NAMALWA (cell line): Measurements from ENCODE around the gene TET1.
"Not testable (repeated sequence)": the region's sequence is repeated elsewhere in the genome, so short reads cannot be mapped to it uniquely, and the experiment has no call there.

Experiments used
- DNase-seq: peaks from one replicate; pipeline ENCODE4 v3.0.0-alpha.2; 2015; ENCODE audit warnings: low spot score

The TET1 gene

DNA sequence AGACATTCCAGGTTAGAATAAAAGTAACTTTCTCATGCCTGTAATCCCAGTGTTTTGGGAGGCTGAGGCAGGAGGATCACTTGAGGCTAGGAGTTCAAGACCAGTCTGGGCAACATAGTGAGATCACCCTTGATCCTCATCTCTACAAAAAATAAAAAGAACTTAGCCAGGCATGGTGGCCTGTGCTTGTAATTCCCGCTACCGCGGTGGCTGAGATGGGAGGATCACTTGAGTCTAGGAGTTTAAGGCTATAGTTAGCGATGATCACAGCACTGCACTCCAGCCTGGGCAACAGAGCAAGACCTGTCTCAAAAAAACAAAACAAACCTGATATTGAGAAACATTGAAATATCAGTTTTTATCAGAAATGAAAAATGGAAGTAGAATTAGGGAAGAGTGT is 4.6 kb downstream of the TET1 start:
- no peak for DNase-seq

DNA sequence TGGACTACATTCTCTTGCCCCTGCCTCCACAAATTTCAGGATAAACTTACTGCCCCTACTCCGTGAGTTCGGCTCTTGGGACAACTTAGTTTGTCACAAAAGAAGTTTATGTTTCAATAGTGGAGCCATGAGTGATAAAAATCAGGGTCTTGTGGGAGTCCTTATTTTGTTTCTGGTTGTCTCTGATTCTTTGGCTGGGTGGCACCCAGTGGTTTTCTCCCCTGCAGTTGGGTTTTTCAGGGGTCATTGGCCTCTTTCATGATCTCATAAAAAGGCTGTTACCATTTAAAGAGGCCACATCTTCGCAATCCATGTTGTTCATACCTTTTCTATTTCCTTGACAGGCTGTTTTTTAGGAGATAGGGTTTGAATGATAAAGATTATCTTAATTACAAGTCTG is 5.5 kb downstream of the TET1 start:
- no peak for DNase-seq

DNA sequence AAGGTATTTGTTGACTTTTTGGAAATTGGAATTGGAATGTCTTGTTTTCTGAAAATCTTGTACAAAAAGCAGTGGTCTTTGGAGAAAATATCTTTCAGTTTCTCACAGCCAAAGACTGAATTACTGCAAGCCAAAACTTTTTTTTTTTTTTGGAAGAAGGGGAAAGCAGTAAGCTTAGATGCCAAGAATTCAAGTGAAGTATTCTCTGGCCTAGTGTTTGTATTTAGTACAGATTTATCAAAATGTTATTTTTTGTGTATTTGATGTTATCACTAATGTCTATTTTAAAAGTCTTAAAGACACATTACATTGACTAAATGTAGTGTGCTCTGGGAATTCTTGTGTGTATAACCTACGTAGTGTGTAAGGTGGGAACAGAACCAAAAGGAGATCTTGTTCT is 6.2 kb downstream of the TET1 start:
- DNase-seq, result no peak

- DNase-seq, result no peak
These were observed 6.8 kb downstream of the TET1 start for GRCh38 chr10:68566955-68567354.

DNA sequence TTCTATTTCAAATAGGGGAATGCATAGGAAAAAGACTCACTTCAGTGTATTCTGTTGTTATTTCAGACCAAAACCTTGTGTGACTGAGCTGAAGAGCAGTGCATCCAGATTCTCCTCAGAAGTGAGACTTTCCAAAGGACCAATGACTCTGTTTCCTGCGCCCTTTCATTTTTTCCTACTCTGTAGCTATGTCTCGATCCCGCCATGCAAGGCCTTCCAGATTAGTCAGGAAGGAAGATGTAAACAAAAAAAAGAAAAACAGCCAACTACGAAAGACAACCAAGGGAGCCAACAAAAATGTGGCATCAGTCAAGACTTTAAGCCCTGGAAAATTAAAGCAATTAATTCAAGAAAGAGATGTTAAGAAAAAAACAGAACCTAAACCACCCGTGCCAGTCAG is 12.0 kb downstream of the TET1 start:
- DNase-seq, result no peak

- DNase-seq, result no peak
These were observed 13.9 kb downstream of the TET1 start for GRCh38 chr10:68574051-68574450.

GRCh38 chr10:68576118-68576517 is 16.0 kb downstream of the TET1 start:
- DNase-seq, result peak; percentile 46

- no peak for DNase-seq
These were observed 18.8 kb downstream of the TET1 start for GRCh38 chr10:68578974-68579373.

DNA sequence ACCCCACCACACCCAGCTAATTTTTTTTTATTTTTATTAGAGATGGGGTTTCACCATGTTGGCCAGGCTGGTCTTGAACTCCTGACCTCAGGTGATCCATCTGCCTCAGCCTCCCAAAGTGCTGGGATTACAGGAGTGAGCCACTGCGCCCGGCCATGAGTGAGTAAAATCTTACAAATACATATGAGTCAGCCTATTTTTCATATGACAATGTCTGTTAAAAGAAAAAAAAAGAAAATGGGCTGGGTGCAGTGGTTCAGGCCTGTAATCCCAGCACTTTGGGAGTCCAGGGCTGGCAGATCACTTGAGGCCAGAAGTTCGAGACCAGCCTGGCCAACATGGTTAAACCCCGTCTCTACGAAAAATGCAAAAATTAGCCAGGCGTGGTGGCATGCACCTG is 24.1 kb downstream of the TET1 start:
- DNase-seq, result not testable (repeated sequence)

DNA sequence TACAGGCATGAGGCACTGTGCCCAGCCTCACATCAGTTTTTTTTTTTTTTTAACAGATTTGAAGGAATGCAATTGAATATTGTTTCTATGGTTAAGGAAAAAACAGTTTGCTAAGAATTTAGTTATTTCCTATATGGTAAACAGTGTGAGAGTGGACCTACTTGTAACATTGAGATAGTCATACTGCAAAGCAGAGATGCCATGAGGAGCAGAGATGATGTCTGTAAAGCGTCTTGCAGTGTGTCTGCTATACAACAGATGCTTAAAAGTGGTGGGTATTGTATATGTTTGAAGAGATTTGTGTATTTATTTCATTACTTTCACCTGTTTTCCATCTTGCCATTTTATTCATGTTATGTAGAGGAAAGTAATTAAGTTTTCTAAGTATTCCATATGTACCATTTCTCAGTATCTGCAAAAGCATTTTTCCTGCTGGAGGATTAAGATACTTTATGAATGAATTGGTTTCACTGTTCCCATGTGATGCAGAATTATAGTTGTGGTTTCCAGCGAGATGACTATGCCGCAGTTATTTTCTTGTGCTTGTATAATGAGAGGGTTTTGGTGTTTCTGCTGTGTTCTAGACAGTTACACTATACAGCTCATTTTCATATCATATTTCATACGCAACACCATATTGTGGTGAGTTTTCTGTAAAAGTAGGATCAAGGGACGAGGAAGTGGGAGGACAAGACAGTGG is 26.6 kb downstream of the TET1 start:
- DNase-seq, result no peak

DNA sequence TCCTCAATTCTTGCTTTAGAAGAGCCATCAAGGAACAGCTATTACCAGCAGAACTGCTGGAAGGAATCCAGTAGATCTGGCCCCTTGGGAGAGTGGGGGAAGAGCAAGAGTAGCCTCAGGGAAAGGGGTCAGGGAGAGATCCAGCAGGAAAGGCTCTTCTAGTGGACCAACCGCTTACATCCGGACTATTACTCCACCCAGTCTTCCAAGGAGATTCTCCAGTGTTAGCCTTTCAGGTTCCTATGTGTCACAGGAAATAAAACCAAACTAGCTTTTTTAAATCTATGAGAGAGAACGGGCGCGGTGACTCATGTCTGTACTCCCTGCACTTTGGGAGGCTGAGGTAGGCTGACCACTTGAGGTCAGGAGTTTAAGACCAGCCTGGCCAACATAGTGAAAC is 34.3 kb downstream of the TET1 start:
- DNase-seq, result no peak

GRCh38 chr10:68595513-68595912 is 35.4 kb downstream of the TET1 start:
- DNase-seq, result no peak

- no peak for DNase-seq
These were observed 37.3 kb downstream of the TET1 start for GRCh38 chr10:68597407-68597806.

- DNase-seq, result no peak
These were observed 39.0 kb downstream of the TET1 start for GRCh38 chr10:68598978-68599770.

DNA sequence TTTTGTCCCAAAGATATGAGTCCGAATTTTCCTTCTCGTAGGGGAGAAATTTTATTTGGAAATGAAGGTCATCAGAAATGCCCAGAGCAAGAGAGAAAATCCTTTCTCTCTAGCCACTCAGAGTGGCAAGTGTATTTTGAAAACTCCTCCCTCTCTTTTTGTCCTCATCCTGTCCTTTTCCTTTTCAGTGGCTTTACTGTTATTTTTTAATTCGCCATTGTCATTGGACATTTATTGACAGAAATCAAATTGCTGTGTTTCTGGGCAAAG is 39.6 kb downstream of the TET1 start:
- no peak for DNase-seq

- peak; percentile 81 for DNase-seq
These were observed 40.1 kb downstream of the TET1 start for GRCh38 chr10:68600041-68600778.

DNA sequence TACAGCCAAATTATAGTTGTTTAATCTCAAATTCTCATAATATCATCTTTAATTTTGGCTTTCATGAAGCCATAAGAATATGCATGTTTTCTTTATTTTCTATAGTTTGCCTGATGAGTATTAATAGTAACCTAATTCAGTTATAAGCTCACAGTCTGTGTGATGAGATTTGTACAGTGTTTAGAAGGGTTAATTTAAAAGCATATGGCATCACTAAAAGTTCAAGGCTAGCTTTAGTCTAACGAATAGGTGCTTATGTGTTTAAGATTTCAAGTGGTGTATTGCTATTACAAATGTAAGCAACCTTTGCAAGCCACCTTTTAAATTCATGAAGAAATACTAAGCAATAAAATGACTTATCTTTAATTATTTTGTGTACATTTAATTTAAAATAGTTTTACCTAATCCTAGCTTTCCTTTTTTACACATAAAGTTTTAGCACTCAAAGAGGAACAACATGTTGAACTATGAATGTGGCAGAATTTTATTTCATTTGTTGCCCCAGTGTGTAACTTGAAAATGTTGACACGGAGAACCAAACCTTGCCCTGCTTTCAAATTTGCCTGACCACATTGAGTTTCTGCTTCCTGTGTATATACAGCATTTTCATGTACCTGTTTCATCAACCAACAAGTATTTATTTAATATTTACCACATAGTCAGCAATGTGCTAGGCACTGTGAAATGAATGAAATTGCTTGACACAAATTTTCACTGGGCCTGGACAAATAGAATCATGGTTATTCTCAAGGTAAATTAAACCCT is 41.5 kb downstream of the TET1 start:
- DNase-seq, result no peak

DNA sequence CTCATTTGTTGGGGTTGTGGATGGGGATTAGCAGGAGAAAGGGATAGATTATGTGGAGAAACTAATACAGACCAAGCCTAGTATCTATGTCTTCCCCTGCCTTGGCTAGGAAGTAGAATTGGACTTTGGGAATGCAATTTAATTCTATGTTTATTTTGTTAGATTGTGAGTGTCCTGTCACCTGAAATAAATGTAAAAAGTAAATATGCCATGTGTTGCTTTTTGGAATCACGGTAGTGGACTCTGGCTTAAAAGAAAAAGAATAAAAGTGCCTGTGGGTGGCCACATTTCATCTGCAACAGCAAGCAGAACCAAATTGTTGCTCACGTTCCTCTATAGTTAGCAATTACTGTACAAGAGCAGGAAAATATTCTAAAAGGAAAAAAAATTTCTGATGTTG is 42.3 kb downstream of the TET1 start:
- DNase-seq, result no peak

DNA sequence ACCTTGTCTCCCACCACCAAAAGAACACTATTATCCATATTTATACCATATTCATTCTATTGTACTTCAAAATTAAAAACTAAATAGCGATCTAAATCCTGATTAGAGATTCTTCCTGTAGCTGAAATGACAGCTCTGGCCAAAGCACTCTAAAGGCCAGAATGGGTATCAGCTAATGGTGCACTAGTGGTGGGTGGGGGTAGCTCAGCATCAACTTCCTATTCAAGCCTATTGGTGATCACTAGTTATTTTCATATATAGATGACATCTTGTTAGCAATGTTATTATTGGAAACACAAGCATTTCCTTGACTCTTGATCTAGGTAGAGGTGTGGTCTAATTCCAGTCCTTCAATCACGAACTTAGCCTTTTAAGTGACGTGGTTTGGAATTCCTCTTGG is 43.6 kb downstream of the TET1 start:
- DNase-seq, result no peak

DNA sequence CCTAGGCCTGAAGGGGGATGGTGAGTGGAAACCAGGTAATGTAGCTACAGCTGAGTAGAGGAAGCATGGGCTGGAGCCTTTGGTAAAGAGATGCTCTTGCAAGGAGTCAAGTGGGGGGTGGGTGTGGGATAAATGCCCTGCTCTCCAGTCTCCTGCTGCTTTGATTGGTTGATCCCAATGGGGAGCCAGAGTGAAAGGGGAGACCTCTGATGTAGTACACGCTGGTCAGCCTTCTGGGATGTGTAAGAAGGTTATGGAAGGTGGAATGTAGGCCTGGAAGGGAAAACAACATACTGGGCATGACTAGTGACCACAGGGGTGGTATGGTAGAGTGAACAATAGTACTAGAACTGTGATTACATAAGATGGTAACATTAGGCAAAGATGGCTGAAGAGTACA is 44.3 kb downstream of the TET1 start:
- DNase-seq, result no peak

DNA sequence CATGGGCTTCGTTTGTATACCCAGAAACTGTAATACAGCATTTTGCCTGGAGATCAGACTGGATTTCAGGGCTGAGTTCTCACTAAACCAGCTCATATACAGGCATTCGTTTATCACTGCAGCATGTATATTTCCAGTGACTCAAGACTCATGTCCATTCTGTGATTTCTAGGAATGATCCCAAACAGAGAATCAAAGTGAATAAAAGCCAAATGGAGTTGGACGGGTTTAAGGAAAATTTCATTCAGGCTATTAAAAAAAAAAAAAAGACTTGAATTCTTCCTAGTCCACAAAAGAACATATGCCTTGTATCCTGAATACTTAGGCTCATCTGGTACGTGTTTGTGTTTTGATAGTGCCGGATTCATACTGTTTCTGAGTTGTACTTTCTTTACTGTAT is 46.8 kb downstream of the TET1 start:
- no peak for DNase-seq

GRCh38 chr10:68610023-68610422 is 49.9 kb downstream of the TET1 start:
- DNase-seq, result not testable (repeated sequence)

- DNase-seq, result no peak
These were observed 51.1 kb downstream of the TET1 start for GRCh38 chr10:68611227-68611626.
